T-helper 1 cell (primary cell): ENCODE results near the gene MFSD6.
A peak's percentile ranks its signal among the peaks of the same experiment; 100 is the strongest.
"Not testable (repeated sequence)": the region's sequence is repeated elsewhere in the genome, so short reads cannot be mapped to it uniquely, and the experiment has no call there.

Source experiments
- DNase-seq, 5 donors: peaks; one replicate each; pipeline ENCODE4 v3.0.0-alpha.2; 2012 to 2020

The MFSD6 gene

GRCh38 chr2:190467575-190468083, 59.5 kb downstream of the MFSD6 start:
- no peak for DNase-seq

DNA sequence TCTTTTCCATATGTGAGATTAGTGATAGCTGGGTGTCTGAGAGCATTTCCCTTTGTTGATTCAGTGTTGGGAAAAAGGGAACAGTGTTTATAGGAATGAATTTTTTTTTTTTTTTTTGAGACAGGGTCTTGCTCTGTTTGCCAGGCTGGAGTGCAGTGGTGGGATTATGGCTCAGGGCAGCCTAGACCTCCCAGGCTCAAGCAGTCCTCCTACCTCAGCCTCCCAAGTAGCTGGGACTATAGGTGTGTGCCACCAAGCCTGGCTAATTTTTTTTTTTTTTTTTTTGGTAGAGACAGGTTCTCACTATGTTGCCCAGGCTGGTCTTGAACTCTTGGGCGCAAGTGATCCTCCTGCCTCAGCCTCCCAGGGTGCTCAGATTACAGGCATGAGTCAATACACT, 60.2 kb downstream of the MFSD6 start:
- DNase-seq = not testable (repeated sequence)

- no peak for DNase-seq
Observed at GRCh38 chr2:190468814-190469569, 60.8 kb downstream of the MFSD6 start.

- DNase-seq = no peak
Observed at GRCh38 chr2:190469771-190470170, 61.6 kb downstream of the MFSD6 start.

DNA sequence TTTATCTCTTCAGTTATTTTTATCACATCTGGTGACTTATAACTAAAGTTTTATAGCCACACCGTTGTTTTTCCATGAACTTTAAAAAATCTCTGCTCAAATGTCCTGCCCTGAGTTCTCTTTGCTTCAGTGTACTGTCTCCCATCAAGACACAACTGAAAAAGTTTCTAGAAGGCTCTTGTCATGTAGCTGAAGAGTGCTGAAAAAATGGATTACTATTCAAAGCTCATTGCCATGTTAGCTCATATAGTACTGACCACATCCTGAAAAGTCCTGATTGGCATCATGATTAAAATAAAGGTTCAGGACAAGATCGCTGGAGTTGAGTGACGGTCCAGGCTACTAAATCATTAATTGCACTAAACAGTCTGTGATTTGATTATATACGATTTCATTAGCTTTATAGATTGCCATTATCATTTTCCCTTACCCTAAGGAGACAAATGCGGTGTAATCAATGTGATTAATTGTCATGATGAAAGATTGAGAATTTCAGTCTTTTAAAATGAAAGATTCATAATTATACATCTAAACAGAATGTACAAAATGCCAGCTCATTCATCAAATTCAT, 62.2 kb downstream of the MFSD6 start:
- no peak for DNase-seq

DNA sequence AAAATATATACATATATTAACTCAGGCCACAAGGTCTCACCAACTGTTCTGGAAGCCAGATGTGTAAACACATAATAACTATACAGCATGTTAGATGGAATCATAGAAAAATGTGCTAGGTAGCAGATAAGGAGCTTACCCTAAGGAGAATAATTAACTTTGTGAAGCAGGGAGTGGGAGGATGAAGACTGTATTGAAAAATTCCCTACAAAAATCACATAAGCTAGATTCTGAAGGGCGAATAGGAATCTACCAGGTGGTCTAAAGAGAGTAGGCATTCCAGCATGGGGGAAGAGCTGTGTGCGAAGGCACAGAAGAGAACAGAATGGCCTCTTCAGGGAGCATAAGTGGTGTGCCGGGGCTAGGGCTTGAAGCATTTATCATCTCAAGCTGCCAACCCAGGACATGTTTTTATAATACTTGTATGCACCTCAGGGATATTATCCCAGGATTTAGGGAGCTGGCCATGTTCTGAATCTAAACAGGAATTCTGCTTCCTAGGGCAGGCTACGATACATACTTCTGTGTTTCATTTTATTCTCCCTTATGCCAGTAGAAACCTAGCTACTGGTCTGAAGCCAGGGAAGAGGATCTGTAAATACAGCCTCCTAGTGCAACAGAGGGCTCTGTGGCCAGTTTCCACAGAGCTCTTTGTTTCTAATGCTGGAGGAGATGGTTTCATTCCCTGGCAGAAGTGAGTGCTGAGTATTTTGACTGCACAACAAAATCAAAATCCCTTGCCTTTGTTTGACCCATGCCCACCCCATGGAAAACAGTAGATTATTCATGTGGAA, 69.7 kb downstream of the MFSD6 start:
- DNase-seq = no peak

GRCh38 chr2:190478572-190479195, 70.5 kb downstream of the MFSD6 start:
- no peak for DNase-seq

DNA sequence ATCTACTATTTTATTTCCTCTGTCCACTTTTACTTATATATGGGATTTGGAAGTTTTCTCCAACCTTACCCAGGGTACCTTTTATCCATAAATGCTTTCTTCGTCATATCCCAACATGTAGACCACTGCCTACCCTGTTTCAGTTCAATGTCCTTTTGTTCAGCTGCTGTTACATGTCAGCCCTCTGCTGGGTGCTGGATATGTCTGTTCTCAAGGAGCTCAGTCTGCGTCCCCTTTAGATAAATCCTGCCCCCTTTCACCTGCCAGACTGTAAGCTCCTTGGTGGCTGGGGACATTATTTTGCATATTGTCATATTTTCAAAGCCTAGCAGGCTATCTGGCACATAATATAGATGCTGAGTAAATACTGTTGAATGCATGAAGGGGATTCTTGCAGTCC, 73.2 kb downstream of the MFSD6 start:
- no peak for DNase-seq

DNA sequence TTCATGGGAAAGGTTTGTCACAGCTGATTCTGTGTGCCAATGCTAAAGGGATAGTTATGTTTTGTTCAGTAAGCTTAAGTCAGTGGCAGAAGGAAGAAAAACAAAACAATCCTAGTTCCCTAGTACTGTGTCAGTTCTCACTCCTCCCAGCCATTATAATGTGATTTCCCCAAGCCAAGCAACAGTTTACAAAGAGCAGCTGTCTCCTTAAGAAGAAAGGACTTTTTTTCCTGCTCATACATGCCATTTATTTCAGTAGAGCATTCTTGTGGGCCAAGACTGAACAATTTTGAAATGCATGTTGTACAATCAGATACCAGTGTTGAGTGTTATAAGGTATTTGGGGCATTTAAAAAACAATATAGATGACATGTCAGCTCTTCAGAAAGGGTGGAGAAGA, 74.3 kb downstream of the MFSD6 start:
- no peak for DNase-seq

GRCh38 chr2:190486037-190486623, 78.0 kb downstream of the MFSD6 start:
- DNase-seq = no peak

- DNase-seq = no peak
Observed at GRCh38 chr2:190488516-190489233, 80.5 kb downstream of the MFSD6 start.

GRCh38 chr2:190489475-190489874, 81.3 kb downstream of the MFSD6 start:
- DNase-seq = peak in 1 of 5 donors; percentile 17

- no peak for DNase-seq
Observed at GRCh38 chr2:190490502-190490901, 82.3 kb downstream of the MFSD6 start.

GRCh38 chr2:190493095-190493494, 84.9 kb downstream of the MFSD6 start:
- DNase-seq = no peak

DNA sequence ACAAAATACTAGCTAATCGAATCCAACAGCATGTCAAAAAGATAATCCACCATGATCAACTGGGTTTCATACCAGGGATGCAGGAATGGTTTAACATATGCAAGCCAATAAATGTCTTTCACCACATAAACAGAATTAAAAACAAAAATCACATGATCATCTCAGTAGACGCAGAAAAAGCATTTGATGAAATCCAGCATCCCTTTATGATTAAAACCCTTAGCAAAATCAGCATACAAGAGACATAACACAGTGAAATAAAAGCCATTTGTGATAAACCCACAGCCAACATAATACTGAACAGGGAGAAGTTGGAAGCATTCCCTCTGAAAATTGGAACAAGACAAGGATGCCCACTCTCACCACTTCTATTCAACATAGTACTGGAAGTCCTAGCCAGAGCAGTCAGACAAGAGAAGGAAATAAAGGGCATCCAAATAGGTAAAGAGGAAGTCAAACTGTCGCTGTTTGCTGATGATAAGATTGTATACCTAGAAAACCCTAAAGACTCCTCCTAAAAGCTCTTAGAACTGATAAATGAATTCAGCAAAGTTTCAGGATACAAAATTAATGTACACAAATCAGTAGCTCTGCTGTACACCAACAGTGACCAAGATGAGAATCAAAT, 86.6 kb downstream of the MFSD6 start:
- DNase-seq = not testable (repeated sequence)

GRCh38 chr2:190497428-190497827, 89.3 kb downstream of the MFSD6 start:
- no peak for DNase-seq

DNA sequence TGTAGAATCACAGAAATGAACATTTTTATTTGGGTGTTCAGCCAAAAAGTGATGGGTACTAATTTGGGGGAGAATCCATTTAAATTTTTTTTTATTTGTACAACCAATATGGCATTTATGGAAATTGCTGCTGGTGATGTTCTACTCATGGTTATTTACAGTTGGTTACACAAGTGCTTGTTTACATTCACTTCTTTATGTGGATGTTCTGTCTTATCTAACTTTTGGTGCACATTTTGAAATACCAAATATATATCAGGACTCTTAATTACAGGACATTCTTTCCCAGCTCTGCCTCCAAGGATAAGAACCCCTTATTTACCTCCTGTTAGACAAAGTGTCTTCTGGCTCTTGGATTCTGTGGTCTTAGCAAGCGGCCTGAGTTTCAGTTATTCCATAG, 91.1 kb downstream of the MFSD6 start:
- DNase-seq = no peak

- DNase-seq = no peak
Observed at GRCh38 chr2:190500054-190500502, 91.9 kb downstream of the MFSD6 start.

- DNase-seq = no peak
Observed at GRCh38 chr2:190501231-190501630, 93.1 kb downstream of the MFSD6 start.

DNA sequence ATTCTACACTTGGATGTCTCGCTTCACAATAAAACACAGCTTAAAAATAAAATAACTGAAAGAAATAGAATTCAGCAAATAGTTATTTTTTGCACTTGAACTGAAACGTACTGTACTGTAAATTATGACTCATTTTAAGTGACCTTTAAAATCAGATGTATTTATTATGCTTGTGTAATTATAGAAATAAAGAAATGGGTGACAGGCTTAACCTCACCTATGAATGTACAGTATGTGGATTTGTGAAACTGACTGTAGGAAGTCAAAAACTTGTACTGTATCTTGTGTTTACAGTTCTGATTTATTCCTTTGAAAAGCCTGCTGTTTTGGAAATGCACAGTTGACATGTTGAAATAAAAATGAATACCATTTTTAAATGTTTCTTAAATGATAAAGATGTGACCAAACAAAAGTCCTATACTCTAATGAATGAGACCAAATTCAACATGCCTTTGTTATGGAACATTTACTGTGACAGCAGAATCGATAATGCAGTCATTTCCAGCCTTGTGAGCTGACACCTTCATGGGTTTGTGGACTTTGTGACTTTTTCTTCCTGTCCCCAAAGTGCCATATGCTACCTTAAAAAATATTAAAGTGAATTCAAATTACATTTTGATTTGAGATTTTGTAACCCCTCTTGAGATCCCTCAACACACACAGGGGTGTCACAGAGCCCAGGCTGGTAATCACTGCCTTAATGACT, 93.7 kb downstream of the MFSD6 start:
- no peak for DNase-seq

GRCh38 chr2:190503088-190503487, 94.9 kb downstream of the MFSD6 start:
- no peak for DNase-seq
